ENCODE measurements around the gene SH3D19.
"Not testable (repeated sequence)": the region's sequence is repeated elsewhere in the genome, so short reads cannot be mapped to it uniquely, and the experiment has no call there.

The SH3D19 gene

DNA sequence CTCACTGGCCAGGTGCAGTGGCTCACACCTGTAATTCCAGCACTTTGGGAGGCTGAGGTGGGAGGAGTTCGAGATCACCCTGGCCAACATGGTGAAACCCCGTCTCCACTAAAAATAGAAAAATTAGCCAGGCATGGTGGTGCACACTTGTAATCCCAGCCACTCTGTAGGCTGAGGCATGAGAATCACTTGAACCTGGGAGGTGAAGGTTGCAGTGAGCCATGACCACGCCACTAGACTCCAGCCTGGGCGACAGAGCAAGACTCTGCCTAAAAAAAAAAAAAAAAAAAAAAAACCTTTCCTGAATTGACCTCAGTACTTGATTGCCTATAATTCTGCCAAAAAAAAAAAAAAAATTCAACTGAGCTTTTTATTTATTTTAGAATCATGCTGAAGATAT is 3.2 kb downstream of the SH3D19 start:
- DNase-seq (ENCODE audit: extremely low read depth in 1 of 2, low read depth in 1 of 2), result not testable (repeated sequence)

DNA sequence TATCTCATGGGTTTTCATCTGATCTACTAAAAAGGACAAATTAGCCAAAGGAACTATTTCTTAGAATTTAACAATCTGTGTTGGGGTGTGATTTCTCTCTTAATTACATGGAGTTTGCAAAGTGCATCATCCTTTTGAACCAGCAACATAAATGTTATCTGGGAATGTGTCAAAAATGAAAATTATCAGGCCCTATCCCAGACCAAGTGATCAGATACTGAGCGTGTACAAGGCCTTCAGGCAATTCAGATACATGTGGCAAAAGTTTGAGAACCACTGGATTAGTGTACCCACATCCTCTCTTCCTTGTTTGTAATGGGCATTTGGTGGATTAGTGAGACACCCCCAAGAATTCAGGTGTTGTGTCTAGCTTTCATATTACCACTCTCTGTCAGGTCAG is 3.8 kb downstream of the SH3D19 start:
- no peak for DNase-seq (ENCODE audit: extremely low read depth in 1 of 2, low read depth in 1 of 2)

DNA sequence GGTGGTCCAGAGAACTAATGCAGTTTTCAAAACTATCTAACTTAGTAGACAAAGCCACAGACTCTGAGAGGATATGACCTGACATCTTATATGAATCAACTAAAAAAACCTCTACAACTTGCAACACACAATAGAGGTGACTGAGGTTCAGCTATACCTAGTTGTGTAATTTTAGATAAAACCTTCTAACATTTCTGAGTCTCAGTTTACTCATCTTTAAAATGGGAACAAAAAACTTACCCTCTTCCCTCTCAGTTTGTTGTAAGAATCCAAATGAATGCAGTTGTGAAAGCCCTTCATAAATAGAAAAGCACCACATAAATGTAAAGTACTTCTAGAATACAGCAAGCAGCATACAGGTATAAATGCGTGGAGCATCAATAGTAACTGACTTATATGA is 5.9 kb downstream of the SH3D19 start:
- DNase-seq (ENCODE audit: extremely low read depth in 1 of 2, low read depth in 1 of 2), result no peak

DNA sequence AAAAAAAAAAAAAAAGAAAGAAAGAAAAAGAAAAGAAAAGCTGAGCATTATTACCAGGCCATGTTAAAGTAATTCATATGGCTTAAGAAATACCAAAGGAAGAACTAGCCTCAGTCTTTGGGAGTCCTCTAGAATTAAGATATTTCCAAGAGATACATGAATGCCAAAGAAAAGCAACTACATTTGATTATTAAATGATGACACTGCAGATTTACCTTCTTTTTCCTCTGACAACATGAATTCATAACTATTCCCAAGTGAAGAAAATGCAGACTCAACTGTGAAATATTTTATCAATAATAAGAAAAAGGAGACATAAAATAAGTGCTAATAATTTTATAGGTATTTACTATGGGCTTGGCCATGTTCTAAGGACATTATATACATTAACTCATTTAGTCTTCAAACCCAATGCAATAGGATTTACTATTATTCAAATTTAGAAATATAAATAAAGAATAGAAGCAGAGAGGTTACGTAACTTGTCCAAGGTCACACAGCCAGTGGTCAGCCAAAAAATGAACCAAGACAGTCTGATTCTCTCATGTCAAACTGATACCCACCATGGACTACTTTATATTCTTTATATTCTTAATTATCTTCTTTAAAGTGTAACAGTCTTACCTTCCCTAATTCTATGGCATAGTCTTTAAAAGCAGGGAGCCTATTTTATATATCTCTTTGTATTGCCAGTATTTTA is 6.9 kb downstream of the SH3D19 start:
- DNase-seq (ENCODE audit: extremely low read depth in 1 of 2, low read depth in 1 of 2), result no peak

DNA sequence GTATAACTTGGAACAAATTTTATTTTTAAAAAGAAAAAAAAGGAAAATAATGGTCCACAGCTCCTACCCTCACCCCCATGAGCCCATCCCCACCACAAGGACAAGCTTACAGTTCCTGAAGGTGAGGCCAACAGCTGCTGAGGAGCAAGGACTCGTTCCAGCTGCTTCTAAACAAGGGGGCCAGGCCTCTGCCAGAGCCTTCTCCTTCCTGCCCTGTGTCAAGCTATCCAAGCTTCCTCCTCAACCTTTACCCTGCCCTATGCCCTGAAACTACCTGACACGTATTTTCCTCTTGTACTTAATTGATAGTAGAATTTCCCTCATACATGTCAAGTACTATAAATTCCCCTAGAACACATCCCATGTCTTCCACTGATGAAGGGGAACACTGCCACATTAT is 8.8 kb downstream of the SH3D19 start:
- no peak for DNase-seq (ENCODE audit: extremely low read depth in 1 of 2, low read depth in 1 of 2)

DNA sequence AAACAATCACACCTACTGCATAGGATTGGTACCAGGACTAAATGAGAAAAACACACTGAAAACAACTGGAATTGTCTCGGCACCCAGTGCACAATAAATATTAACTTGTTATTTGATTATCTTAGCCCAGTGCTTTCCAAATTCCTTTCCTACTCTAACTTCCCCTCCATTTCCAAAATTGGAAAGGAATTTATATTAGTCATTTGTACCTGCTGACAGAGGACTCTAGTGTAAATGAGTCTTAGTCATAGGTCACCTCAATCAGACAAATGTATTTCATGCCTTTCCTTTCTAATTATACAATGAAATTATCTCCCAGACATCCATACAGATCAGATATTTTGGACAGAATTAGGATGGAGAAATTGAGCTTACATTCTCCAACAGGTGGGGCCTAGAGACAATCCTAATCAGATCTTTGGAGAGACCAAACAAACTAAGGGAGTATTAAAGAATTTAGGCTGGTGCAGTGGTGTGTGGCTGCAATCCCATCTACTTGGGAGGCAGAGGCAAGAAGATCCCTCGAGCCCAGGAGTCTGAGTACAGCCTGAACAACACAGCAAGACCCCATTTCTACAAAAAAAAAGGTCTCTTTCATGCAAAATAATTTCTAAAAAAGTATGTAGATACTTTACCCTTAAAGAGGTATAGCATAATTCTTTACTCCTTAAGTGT is 10.1 kb downstream of the SH3D19 start:
- no peak for DNase-seq (ENCODE audit: extremely low read depth in 1 of 2, low read depth in 1 of 2)

DNA sequence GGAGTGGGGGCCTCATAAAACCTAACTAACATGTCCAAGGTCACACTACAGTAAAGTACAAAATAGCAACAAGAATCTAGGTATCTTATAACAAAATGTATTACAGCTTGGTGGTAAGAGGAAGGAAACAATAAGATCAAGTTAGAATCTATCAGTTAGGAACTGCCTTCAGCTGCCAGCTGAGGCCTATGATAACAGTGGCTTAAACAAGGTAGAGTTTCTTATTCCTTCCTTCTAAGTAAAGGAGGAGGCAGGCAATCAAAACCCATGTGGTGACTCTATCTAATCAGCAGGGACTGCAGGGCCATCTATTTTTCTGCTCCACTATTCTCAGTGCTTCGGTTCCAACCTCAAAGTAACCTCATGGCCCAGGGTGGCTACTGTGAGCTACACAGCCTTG is 10.9 kb downstream of the SH3D19 start:
- no peak for DNase-seq (ENCODE audit: extremely low read depth in 1 of 2, low read depth in 1 of 2)

DNA sequence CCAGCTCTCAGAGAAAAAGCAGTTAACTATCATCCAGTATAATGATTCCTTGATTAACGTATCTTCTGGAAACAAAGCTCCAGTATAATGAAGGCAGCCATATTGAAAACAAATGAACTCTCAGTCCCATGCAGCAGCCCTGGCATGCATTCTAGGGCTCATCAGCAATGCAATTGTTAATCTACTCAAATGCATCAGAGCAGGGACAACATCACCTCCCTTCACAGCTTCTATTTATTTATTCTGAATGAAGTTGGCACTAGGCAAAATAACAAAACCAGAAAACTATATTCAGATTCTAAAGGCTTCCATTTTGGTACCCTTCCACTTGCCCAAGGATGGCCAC is 11.4 kb downstream of the SH3D19 start:
- DNase-seq (ENCODE audit: extremely low read depth in 1 of 2, low read depth in 1 of 2), result no peak

DNA sequence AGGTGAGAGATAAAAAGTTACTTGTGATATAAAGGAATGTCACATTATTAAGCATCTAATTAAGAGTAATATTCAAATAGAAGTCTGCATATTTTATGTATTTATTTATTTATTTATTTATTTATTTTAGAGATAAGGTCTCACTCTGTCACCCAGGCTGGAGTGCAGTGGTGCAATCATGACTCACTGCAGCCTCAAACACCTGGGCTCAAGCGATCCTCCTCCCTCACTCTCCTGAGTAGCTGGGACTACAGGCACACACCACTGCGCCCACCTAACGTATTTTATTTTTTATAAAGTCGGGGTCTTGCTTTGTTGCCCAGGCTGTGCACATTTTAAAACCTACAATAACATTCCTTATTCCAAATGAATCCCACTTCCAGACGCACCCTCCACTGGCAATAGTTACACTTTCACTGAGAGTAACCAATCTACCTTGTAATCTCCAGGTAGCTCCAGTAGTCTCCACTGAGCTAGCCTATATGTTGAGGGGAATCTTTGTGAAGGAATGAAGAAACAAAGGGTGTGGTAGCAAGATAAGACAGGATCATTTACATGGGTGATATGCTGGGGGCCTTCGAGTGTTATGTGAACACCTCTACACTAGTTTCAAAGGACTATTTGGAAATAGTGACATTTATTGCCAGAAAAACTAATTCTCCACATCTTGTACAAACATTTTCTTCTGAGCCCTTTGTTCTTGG is 11.9 kb downstream of the SH3D19 start:
- no peak for DNase-seq (ENCODE audit: extremely low read depth in 1 of 2, low read depth in 1 of 2)

DNA sequence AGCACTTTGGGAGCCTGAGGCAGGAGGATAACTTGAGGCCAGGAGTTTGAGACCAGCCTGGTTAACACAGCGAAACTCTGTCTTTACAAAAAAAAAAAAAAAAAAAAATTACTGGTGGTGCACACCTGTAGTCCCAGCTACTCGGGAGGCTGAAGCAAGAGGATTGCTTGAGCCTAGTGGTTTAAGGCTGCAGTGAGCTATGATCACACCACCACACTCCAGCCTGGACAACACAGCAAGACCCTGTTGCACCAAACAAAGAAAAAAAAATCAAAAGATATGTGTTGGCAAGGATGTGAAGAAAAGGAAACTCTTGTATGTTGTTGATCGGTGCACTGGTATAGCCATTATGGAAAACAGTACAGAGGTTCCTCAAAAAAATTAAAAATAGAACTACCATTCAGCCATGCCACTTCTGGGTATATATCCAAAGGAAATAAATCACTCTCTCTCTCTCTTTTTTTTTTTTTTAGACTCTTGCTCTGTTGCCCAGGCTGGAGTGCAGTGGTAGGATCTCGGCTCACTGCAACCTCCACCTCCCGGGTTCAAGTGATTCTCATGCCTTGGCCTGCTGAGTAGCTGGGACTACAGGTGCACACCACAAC is 15.2 kb downstream of the SH3D19 start:
- DNase-seq (ENCODE audit: extremely low read depth in 1 of 2, low read depth in 1 of 2), result no peak

DNA sequence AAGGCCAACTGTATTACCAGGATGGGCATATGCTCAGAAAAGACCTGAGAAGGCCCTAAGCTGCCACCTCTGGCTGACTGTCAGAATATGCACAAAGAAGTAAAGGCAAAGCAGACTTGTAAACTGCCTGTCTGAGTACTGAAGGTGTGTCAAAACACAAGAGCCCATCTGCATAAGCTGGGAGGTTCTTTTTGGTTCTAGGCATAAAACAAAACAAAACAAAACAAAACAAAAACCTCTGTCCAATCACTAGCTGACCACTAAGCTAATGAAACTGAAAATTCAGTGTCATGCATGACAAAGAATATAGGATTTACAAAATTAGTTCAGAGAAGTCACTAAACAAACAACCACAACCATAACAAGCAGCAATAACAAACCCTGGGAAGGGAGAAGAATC is 20.6 kb downstream of the SH3D19 start:
- DNase-seq (ENCODE audit: extremely low read depth in 1 of 2, low read depth in 1 of 2), result no peak

DNA sequence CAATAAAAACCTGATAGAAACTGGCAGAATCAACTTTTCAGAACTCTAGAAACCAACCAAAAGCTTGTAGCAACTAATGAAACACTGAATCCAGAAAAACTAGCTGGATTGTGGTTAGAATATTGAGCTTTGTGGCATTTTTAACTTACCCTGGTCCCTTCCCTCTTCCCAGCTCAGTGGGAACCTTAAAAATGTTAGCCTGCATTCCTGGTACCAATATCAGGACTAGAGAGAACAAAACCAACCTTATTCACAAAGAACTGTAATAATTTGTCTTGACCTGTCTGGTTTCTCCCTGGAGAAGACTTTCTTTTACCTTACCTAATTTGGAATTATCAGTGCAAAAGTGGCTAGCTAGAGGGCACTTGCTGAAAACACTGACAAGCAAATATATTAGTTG is 21.2 kb downstream of the SH3D19 start:
- DNase-seq (ENCODE audit: extremely low read depth in 1 of 2, low read depth in 1 of 2), result no peak

DNA sequence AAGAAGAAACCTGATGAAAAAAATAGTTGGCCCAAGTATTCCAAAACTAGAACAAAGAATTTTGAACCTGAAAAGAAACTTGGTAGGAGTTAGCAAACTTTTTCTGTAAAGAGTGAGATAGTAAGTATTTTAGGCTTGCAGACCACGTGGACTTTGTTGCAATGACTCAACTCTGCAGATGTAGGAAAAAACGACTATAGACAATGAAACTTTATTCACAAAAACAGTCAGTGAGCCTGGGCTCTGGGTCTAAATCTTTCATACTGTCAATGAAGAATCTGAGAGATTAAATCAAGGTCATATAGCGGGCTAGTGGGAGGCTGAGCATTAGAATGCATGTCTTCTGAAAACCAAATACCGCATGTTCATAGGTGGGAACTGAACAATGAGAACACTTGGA is 23.0 kb downstream of the SH3D19 start:
- no peak for DNase-seq (ENCODE audit: extremely low read depth in 1 of 2, low read depth in 1 of 2)

DNA sequence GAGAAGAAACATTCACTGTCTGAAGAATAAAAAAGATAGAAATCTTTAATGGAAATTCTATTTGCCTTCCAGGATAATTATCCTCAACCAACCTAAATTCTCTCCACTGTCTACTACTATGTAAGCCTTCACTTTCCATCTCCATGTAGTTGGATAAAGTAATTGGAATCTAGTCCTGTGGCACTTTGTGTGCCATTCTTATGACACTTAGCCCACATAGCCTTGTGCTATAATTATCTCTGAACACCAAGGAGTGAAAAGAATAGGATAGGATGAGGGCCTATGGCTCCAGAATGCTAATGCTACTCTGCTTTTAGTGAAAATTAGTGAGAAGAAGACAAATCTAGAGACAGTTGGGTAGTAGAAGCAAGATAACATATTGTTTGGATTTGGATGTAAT is 28.2 kb downstream of the SH3D19 start:
- no peak for DNase-seq (ENCODE audit: extremely low read depth in 1 of 2, low read depth in 1 of 2)

DNA sequence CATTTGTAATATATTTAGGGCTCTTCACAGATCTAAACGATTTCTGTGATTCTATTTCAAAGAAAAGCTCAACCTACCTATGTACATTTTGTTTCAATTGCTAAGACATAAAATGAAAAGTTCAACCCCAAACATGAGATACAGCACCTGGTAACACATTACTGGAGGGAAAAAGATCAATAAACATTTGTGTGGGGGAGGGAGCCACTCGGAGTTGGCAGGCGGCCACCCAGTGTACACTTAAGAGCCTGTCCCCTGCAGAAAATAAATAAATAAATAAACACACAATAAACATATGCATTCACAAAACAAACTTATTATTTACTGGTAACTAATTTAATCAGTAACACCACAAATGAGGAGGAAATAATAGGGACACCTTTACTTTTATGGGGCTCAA is 29.2 kb downstream of the SH3D19 start:
- DNase-seq (ENCODE audit: extremely low read depth in 1 of 2, low read depth in 1 of 2), result no peak

DNA sequence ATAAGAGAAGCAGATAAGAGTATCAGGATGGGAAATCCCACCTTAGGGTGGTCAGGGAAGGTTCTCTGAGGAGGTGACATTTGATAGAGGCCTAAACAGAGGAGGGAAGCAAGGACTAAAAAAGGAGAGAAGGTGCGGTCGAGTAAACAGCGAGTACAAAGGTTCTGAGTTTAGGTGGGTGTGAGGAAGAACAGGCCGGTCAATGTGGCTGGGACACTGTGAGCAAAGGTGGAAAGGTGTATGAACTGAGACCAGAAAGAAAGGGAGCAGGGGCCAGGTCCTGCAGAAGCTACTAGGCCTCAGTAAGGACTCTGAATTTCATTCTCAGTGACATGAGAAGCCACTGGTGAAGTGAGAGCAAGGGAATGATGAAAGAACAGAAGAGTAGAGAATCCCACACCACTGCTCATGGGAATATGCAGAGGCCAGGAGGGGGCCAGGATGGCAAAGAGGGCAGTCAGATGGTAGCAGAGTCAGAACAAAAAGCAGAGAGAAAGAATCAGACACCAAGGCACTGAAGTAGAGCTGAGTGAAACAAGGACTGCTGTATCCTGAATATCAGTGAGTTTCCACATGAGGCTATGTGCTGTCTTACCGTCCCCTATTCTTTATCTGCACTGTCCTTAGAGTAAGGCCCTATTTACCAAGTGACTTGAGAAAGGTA is 30.4 kb downstream of the SH3D19 start:
- no peak for DNase-seq (ENCODE audit: extremely low read depth in 1 of 2, low read depth in 1 of 2)

DNA sequence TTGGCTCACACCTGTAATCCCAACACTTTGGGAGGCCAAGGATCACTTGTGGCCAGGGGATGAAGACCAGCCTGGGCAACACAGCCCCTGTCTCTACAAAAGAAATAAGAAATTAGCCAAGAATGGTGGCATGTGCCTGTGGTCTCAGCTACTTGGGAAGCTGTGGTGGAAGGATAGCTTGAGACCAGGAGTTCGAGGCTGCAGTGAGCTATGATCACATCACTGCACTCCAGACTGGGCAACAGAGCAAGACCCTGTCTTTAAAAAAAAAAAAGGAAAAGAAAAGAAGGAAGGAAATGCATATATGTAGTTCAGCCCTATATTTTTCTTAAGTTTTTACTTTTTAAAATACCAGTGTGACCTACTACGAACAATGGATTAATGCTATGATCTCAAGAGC is 33.4 kb downstream of the SH3D19 start:
- no peak for DNase-seq (ENCODE audit: extremely low read depth in 1 of 2, low read depth in 1 of 2)

DNA sequence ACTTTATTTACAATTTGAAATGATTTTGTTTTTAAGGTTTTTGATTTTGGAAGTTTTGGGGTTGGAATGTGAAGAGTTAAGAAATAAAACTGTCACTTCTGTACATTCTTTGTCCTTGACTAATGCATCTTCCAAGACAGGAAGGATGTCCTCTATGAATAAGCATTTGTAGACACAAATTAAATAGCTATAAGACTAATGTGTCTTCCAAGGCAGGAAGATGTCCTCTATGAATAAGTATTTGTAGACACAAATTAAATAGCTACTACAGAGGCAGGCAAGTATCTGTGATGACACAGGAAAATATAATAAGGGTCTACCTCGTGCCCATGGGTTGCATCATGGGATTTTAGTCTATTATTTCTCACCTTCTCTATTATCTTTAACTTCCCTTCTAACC is 33.9 kb downstream of the SH3D19 start:
- DNase-seq (ENCODE audit: extremely low read depth in 1 of 2, low read depth in 1 of 2), result no peak

DNA sequence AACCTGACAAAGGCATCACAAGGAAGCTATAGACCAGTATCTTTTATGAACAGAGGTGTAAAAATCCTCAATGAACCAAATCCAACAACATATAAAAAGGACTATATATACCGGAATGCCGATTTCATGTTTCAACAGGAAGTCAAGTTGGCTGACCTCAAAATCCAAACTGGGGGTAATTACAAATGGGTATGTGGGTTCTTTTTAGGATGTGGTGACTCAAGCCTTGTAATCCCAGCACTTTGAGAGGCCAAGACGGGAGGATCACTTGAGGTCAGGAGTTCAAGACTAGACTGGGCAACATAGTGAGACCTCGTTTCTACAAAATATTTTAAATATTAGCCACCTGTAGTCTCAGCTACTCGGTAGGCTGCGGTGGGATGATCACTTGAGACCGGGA is 38.0 kb downstream of the SH3D19 start:
- DNase-seq (ENCODE audit: extremely low read depth in 1 of 2, low read depth in 1 of 2), result no peak

DNA sequence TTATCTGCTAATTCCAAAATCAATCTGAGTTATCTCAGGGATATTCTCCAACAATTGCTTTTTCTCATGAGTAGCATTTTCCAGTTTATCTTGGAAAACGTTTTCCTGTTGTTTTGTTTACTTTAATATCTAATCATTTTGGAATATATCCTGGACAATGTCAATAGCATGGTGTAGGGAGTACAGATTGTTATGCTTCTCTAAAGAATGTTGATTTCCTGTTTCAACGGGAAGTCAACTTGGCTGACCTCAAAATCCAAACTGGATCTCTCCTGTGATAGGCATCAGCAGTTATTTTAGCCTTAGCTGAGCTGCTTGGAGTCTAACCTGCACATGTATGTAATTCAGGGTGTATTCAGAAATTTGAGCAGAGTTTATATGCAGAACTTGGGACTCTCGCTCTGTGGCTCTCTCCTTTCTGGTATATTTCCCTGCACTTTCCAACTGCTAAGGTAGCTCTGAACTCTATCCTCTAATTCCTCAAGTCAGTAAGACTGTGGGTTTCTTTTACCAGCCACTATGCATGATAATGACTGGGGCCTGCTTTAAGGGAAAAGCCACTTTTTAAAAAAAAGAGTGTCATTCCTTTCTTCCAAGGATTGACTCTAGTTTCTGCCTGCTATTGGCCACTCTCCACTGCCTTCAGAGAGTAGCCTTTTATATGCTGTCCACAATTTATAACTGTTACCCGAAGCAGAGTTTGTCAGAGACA is 40.7 kb downstream of the SH3D19 start:
- DNase-seq (ENCODE audit: extremely low read depth in 1 of 2, low read depth in 1 of 2), result no peak

Data from activated CD8-positive, alpha-beta memory T cell treated with anti-CD3 and anti-CD28 coated beads for 1 hour (primary cell).